HG03064 (cell line): ENCODE results near the gene ADORA2A.
"Not testable (repeated sequence)": the region's sequence is repeated elsewhere in the genome, so short reads cannot be mapped to it uniquely, and the experiment has no call there.

Experiments
- ATAC-seq: cut with Tn5 transposase; IDR thresholded peaks from one replicate; pipeline ENCODE4 v1.9.1; 2021; ENCODE audit warnings: low read depth; ENCODE audit not compliant: unreplicated experiment

The ADORA2A gene

DNA sequence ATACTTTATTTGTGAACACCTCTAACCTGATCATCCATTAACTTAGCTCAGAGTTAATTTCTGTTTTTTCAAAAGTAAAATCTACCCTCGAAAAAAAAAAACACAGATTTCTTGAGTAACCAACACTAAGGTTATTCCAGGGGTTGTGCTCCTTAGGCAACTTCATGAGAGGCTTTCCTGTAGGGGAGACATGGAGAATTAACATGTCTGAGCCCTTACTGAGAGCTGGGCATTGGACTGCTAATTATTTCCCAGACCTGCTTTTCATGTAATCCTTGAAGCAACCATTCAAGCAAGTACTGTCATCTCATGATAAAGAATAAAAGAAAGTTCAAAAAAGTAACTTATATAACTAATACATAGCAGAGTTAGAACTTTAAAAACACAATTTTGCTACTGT lies 54.2 kb downstream of the ADORA2A start:
- no peak for ATAC-seq

DNA sequence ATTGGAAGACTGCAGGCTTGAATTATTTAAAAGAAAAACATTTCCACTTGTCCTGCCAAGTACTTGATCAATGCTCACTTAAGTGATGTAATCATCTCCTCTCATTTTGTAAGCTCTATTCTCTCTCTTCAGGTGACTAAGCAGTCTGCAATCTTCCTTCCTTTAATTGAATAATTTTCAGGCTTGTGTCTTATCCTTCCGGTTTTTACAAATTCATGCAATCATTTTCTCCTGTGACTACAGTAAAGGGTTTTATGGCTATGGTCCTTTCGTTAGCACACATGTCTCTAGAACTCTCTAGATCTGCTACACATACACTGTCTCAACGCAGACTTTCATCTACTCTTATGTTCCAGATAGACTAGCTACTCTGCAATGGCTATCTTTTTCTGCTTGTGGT lies 55.2 kb downstream of the ADORA2A start:
- ATAC-seq = no peak

- ATAC-seq = no peak
Measured at GRCh38 chr22:24482998-24483397, 55.6 kb downstream of the ADORA2A start.

DNA sequence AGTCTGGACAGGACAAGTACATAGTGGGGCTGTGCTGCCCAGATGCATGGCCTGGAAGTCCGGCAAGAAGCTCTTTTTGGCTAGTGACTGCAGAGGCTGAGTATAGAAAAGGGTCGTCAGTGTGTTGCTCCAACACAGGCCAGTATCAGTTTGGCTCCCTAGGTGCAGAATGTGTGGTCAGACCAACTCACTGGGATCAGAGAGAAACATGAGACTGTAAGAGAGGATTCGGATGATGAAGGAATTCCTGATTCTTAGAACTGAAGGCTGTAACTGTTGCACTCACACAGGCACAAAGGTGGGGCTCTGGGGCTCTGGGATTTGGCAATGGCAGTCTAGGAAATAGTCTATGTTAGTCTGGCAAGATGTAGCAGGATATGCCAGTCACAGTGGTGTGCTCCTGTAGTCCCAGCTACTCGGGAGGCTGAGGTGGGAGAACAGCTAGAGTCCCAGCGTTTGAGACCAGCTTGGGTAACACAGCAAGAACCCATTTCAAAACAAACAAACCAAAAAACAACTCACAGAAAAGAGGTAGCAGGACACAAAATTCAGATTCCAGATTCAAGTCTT lies 56.7 kb downstream of the ADORA2A start:
- no peak for ATAC-seq

- no peak for ATAC-seq
Measured at GRCh38 chr22:24485170-24485569, 57.8 kb downstream of the ADORA2A start.

- ATAC-seq = no peak
Measured at GRCh38 chr22:24485608-24486007, 58.2 kb downstream of the ADORA2A start.

DNA sequence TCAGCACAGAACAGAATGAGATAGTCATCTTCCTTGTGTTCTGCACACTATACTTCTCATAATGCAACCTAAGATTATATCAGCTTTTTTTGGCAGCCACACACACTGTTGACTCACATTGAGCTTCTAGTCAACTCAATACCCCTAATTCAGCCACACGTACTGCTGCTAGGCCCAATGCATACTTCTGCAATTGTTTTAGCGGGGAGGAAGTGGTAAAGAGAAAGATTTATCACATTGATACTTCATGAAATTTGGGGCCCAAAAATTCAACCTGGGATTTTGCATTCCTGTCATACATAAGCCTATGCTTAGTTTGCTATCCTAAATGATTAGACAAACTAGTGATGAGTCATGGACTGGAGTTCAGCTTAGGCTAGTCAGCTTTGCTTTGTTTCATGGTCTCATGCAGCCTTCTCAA lies 59.1 kb downstream of the ADORA2A start:
- ATAC-seq = no peak

- ATAC-seq = no peak
Measured at GRCh38 chr22:24489011-24489410, 61.6 kb downstream of the ADORA2A start.

DNA sequence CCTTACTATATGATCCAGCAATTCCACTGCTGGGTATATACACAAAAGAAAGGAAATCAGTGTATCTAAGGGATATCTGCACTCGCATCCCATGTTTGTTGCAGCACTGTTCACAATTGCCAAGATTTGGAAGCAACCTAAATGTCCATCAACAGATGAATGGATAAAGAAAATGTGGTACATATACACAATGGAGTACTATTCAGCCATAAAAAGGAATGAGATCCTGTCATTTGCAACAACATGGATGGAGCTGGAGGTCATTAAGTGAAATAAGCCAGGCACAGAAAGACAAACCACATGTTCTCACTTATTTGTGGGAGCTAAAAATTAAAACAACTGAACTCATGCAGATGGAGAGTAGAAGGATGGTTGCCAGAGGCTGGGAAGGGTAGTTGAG lies 62.0 kb downstream of the ADORA2A start:
- ATAC-seq = not testable (repeated sequence)
